Spleen (tissue), 13 donors: ENCODE data around the gene CHST15. TPM values are rescaled to one million over a fixed set of nuclear protein-coding genes. Genes with fewer than 3 reads are reported as not detected.

Source experiments
- DNase-seq: peaks from one replicate; pipeline ENCODE4 v3.0.0-alpha.2; 2020
- H3K27ac ChIP-seq, 8 donors: fragments of 200-600 bp; sonication (generic) in 7 of 8; 1 replicate in 4 of 8; 2 replicates in 4 of 8; pipeline versions ENCODE4 v1.5.0 to v1.8.0; 2016 to 2021; ENCODE audit warnings: inconsistent platforms in 4 of 8, mild to moderate bottlenecking in 4 of 8, moderate library complexity in 1 of 8
- H3K27me3 ChIP-seq, 7 donors: fragments of 200-600 bp; sonication (generic) in 6 of 7; replicated peaks in 1 of 7; 1 replicate in 4 of 7; 2 replicates in 3 of 7; pipeline versions ENCODE4 v1.5.0 to v1.8.0; 2016 to 2021; ENCODE audit warnings: inconsistent platforms in 3 of 7, mild to moderate bottlenecking in 1 of 7
- H3K36me3 ChIP-seq, 6 donors: fragments of 200-600 bp; sonication (generic) in 5 of 6; 1 replicate in 4 of 6; 2 replicates in 2 of 6; pipeline versions ENCODE4 v1.5.0 to v1.8.0; 2016 to 2021; ENCODE audit warnings: inconsistent platforms in 2 of 6
- H3K4me1 ChIP-seq, 6 donors: fragments of 200-600 bp; sonication (generic) in 5 of 6; 1 replicate in 3 of 6; 2 replicates in 3 of 6; pipeline versions ENCODE4 v1.5.0 to v1.8.0; 2016 to 2021; ENCODE audit warnings: inconsistent platforms in 3 of 6
- H3K4me3 ChIP-seq, 8 donors: fragments of 200-600 bp; sonication (generic) in 7 of 8; 1 replicate in 4 of 8; 2 replicates in 4 of 8; pipeline versions ENCODE4 v1.5.0 to v1.8.0; 2016 to 2021; ENCODE audit warnings: inconsistent platforms in 4 of 8, mild to moderate bottlenecking in 4 of 8, moderate library complexity in 2 of 8
- H3K9me3 ChIP-seq, 8 donors: fragments of 200-600 bp; sonication (generic) in 7 of 8; 1 replicate in 4 of 8; 2 replicates in 4 of 8; pipeline versions ENCODE4 v1.5.0 to v1.8.0; 2016 to 2021; ENCODE audit warnings: inconsistent platforms in 4 of 8
- CTCF ChIP-seq, 11 experiments: fragments of 200-600 bp in 7 of 11; fragments of 450-650 bp in 4 of 11; sonication (generic) in 4 of 11; IDR thresholded peaks in 8 of 11; conservative IDR thresholded peaks in 3 of 11; 1 replicate in 7 of 11; 2 replicates in 4 of 11; pipeline versions ENCODE4 v1.4.0 to v1.8.0; 2016 to 2021; ENCODE audit warnings: antibody characterized with exemption in 11 of 11, inconsistent platforms in 4 of 11, mild to moderate bottlenecking in 1 of 11
- POLR2A ChIP-seq, 3 donors: fragments of 450-650 bp; IDR thresholded peaks; one replicate each; pipeline ENCODE4 v1.5.1; 2017; ENCODE audit warnings: antibody characterized with exemption in 3 of 3, mild to moderate bottlenecking in 1 of 3
- POLR2AphosphoS5 ChIP-seq, 3 donors: sonication (generic); formaldehyde crosslinking; IDR thresholded peaks; one replicate each; pipeline ENCODE4 v1.5.1; 2017; ENCODE audit warnings: antibody characterized with exemption in 3 of 3
- WGBS, 5 donors: extraction: QIAGEN DNeasy Blood & Tissue Kit in 3 of 5; methylation state at CpG; one replicate each; pipeline versions ENCODE4 v1.1.5 to v1.1.7; 2013 to 2018; 5-methylcytosine and 5-hydroxymethylcytosine counted together
- intact Hi-C: fragments of 100-400 bp; cut with DNase I; formaldehyde crosslinking; loops from one replicate; pipeline ENCODE4 v1.15.0; 2023; ENCODE audit warnings: low total_unique reads
- long read RNA-seq, 2 donors: transcript quantifications; one replicate each; lab custom pipeline, GENCODE V29; 2026
- polyA plus RNA-seq, 3 donors: library from polyadenylated mRNA; stranded (reverse); fragments of 200-250 nt; gene quantifications; one replicate each; pipeline ENCODE4 v1.2.1, GENCODE V29; 2013
- total RNA-seq, 7 donors: library from RNA; depleted of rRNA in 3 of 7; stranded (reverse); fragments of >200 nt in 3 of 7; fragmentation: NEBNext Ultra II Directional in 4 of 7; extraction: Animal tissue kit (Norgen Biotek cat#: 25700) in 4 of 7; gene quantifications; one replicate each; pipeline versions ENCODE4 v1.1.0 to v1.2.1, GENCODE V29; 2016 to 2021
- donor health status: healthy with polysubstance abuse.
- donor health status: DM: no; HTN: no; CAD: no; lungs with moderate emphysema.
- donor health status: DM: no; HTN: no; CAD: no.
- donor health status: Bipolar disorder and iron deficiency.
- donor health status: healthy.
- donor health status: DM: no; HTN: no; CAD: no.
- donor health status: DM: yes; HTN: yes; CAD: no.

CHST15 gene
- 100 to 1,000 TPM in 6 of 7 donors, 10 to 100 TPM in 1; 78.3 to 133 (median 107) TPM for total RNA-seq
- polyA plus RNA-seq, result 10 to 100 TPM in 1 of 3 donors, 1 to 10 TPM in 2; 6.1 to 10.6 (median 6.3) TPM
- long read RNA-seq, donor 1, full-length matches to known transcripts, result 6 of 6 reads
- long read RNA-seq, donor 1, partial matches to known transcripts, result 0 of 6 reads
- long read RNA-seq, donor 1, other reads (novel, unspliced or antisense), result 0 of 6 reads
- long read RNA-seq, donor 2, full-length matches to known transcripts, result 7 of 7 reads
- long read RNA-seq, donor 2, partial matches to known transcripts, result 0 of 7 reads
- long read RNA-seq, donor 2, other reads (novel, unspliced or antisense), result 0 of 7 reads

GRCh38 chr10:124092860-124093773 is at the start of gene CHST15:
Gene CHST15, minus strand, starts transcription at chr10:124093598. Its CDS starts 47,386 bp downstream, at chr10:124046212.
- Histone ChIP-seq H3K4me3 (peak within 1 kb of the TSS; percentile 35 to 87 (median 62)), H3K27ac (peak within 1 kb of the TSS; percentile 82 to 99 (median 95)), H3K9me3 (peaks cover 0 to 5% (median 0%) of the 10 kb centered on the region in 8 donors), H3K27me3 (peaks cover 0 to 43% (median 4%) of the 10 kb centered on the region in 7 donors), H3K36me3 (peaks cover 0 to 8% (median 0%) of the 10 kb centered on the region in 6 donors), H3K4me1 (peaks cover 11 to 74% (median 48%) of the 10 kb centered on the region in 6 donors)
- no peak for DNase-seq
- WGBS, 5 donors, result 0 to 2% (median 1%) methylated on average over 42 to 106 of the region's 106 CpGs
- TF ChIP-seq CTCF (IDR thresholded peaks at IDR 0.05 in 8 of 11, conservative IDR thresholded peaks at IDR 0.05 in 3 of 11) (peak in 5 of 11 experiments; percentile 7 to 29 (median 16)), POLR2AphosphoS5 (IDR thresholded peaks at IDR 0.05) (peak; percentile 75 to 77 (median 76)), POLR2A (IDR thresholded peaks at IDR 0.05) (peak in 2 of 3 donors; percentile 34 to 45)
- intact Hi-C loops, result loop anchor here (5.0 kb wide), 1 partner anchor 294 kb away; no protein-coding TSS in a partner anchor

- Histone ChIP-seq H3K4me1 (peaks cover 5 to 59% (median 33%) of the 10 kb centered on the region in 6 donors), H3K36me3 (no peaks in the 10 kb centered on the region), H3K27me3 (no peaks in the 10 kb centered on the region), H3K27ac (peak overlapping the region in 5 of 8 donors; percentile 3 to 94 (median 90)), H3K9me3 (peaks cover 0 to 11% (median 5%) of the 10 kb centered on the region in 8 donors), H3K4me3 (peak overlapping the region in 1 of 8 donors; percentile 55)
- DNase-seq, result peak; percentile 74
- 44 to 65% (median 60%) methylated on average over 6 of the region's 6 CpGs for WGBS, 5 donors
- intact Hi-C loops, result no loop called here
- TF ChIP-seq POLR2A (IDR thresholded peaks at IDR 0.05) (no peak), POLR2AphosphoS5 (IDR thresholded peaks at IDR 0.05) (peak in 1 of 3 donors; percentile 20)
Observed at GRCh38 chr10:124142960-124143359, 49.6 kb upstream of the CHST15 start.

- peak; percentile 44 for DNase-seq
- Histone ChIP-seq H3K27ac (peak overlapping the region in 4 of 8 donors; percentile 19 to 94 (median 90)), H3K4me1 (peaks cover 5 to 60% (median 36%) of the 10 kb centered on the region in 6 donors), H3K9me3 (peaks cover 0 to 11% (median 5%) of the 10 kb centered on the region in 8 donors), H3K4me3 (peak overlapping the region in 2 of 8 donors; percentile 3 to 55), H3K27me3 (no peaks in the 10 kb centered on the region), H3K36me3 (no peaks in the 10 kb centered on the region)
- TF ChIP-seq POLR2A (IDR thresholded peaks at IDR 0.05), result no peak
- TF ChIP-seq POLR2AphosphoS5 (IDR thresholded peaks at IDR 0.05), result no peak
- no peak for TF ChIP-seq CTCF (IDR thresholded peaks at IDR 0.05 in 8 of 11, conservative IDR thresholded peaks at IDR 0.05 in 3 of 11)
- 62 to 77% (median 72%) methylated on average over 7 of the region's 7 CpGs for WGBS, 5 donors
- intact Hi-C loops, result no loop called here
Observed at GRCh38 chr10:124142006-124142739, 48.8 kb upstream of the CHST15 start.

GRCh38 chr10:124138883-124139348 is 45.5 kb upstream of the CHST15 start:
- peak overlapping the region in 4 of 8 donors; percentile 17 to 55 (median 39) for H3K27ac ChIP-seq
- no peak for DNase-seq
- no peaks in the 10 kb centered on the region for H3K27me3 ChIP-seq
- H3K4me1 ChIP-seq, result peaks cover 0 to 31% (median 14%) of the 10 kb centered on the region in 6 donors
- WGBS, 5 donors, result 80 to 90% (median 87%) methylated on average over 6 of the region's 6 CpGs
- no peaks in the 10 kb centered on the region for H3K36me3 ChIP-seq
- no peak overlapping the region for H3K4me3 ChIP-seq
- TF ChIP-seq POLR2AphosphoS5 (IDR thresholded peaks at IDR 0.05) (no peak), CTCF (IDR thresholded peaks at IDR 0.05 in 8 of 11, conservative IDR thresholded peaks at IDR 0.05 in 3 of 11) (no peak), POLR2A (IDR thresholded peaks at IDR 0.05) (no peak)
- intact Hi-C loops, result no loop called here
- H3K9me3 ChIP-seq, result peaks cover 0 to 11% (median 5%) of the 10 kb centered on the region in 8 donors
